OCI-LY1 (cell line): ENCODE results near the gene COL21A1.

Experiments used
- H2AFZ ChIP-seq: fragments of 200-600 bp; sonication (generic), shearing (Covaris generic); 2 replicates; pipeline ENCODE4 v1.6.0; 2014; ENCODE audit warnings: antibody characterized with exemption, mild to moderate bottlenecking, low read length
- H3F3A ChIP-seq: fragments of 200-600 bp; sonication (generic), shearing (Covaris generic); 2 replicates; pipeline ENCODE4 v1.6.0; 2014; ENCODE audit warnings: mild to moderate bottlenecking, antibody characterized with exemption, low read length, moderate library complexity; ENCODE audit not compliant: insufficient read depth
- H3K27ac ChIP-seq: fragments of 200-600 bp; sonication (generic); 2 replicates; pipeline ENCODE4 v1.5.1; 2014; ENCODE audit warnings: low read length, mixed run types, mild to moderate bottlenecking, low read depth; ENCODE audit not compliant: poor library complexity, severe bottlenecking
- H3K27me3 ChIP-seq: fragments of 200-600 bp; sonication (generic); 2 replicates; pipeline ENCODE4 v1.6.0; 2014; ENCODE audit warnings: antibody characterized with exemption, mild to moderate bottlenecking, low read length, moderate library complexity; ENCODE audit not compliant: insufficient read depth
- H3K36me3 ChIP-seq: fragments of 200-600 bp; sonication (generic); 2 replicates; pipeline ENCODE4 v1.6.1; 2014; ENCODE audit warnings: mild to moderate bottlenecking, antibody characterized with exemption, low read length, moderate library complexity, mixed read lengths; ENCODE audit not compliant: insufficient read depth
- H3K4me1 ChIP-seq: fragments of 200-600 bp; sonication (generic); 2 replicates; pipeline ENCODE4 v1.5.1; 2014; ENCODE audit warnings: mild to moderate bottlenecking, low read length, moderate library complexity; ENCODE audit not compliant: insufficient read depth, severe bottlenecking
- H3K4me2 ChIP-seq: fragments of 200-600 bp; sonication (generic), shearing (Covaris generic); 2 replicates; pipeline ENCODE4 v1.6.1; 2014; ENCODE audit warnings: low read length
- H3K4me3 ChIP-seq: fragments of 200-600 bp; sonication (generic); 2 replicates; pipeline ENCODE4 v1.5.1; 2014; ENCODE audit warnings: low read length, low read depth, mild to moderate bottlenecking, mixed read lengths; ENCODE audit not compliant: poor library complexity, severe bottlenecking
- H3K79me2 ChIP-seq: fragments of 200-600 bp; shearing (Covaris generic); 2 replicates; pipeline ENCODE4 v1.6.1; 2016; ENCODE audit warnings: mixed run types, low read length, mixed read lengths; ENCODE audit not compliant: insufficient read depth
- H3K9ac ChIP-seq: fragments of 200-600 bp; sonication (generic), shearing (Covaris generic); 2 replicates; pipeline ENCODE4 v1.6.1; 2014; ENCODE audit warnings: mild to moderate bottlenecking, low read length, mixed read lengths
- H3K9me2 ChIP-seq: fragments of 200-600 bp; sonication (generic), shearing (Covaris generic); 2 replicates; pipeline ENCODE4 v1.6.1; 2014; ENCODE audit warnings: low read depth, mild to moderate bottlenecking, low read length, mixed read lengths
- H3K9me3 ChIP-seq: fragments of 200-600 bp; shearing (Covaris generic); 2 replicates; pipeline ENCODE4 v1.6.1; 2014; ENCODE audit warnings: low read length, mixed read lengths
- H4K20me1 ChIP-seq: fragments of 200-600 bp; sonication (generic), shearing (Covaris generic); 2 replicates; pipeline ENCODE4 v1.6.0; 2016; ENCODE audit warnings: mild to moderate bottlenecking, low read length; ENCODE audit not compliant: insufficient read depth
- CTCF ChIP-seq: fragments of 200-600 bp; sonication (generic), shearing (Covaris generic); IDR thresholded peaks from 2 replicates; pipeline ENCODE4 v1.5.1; 2017; ENCODE audit warnings: mild to moderate bottlenecking, antibody characterized with exemption, low read length, moderate library complexity, mixed read lengths
- EZH2 ChIP-seq: fragments of 200-600 bp; sonication (generic), shearing (Covaris generic); IDR thresholded peaks from 2 replicates; pipeline ENCODE4 v1.8.0; 2017; ENCODE audit warnings: borderline replicate concordance, mixed run types, mild to moderate bottlenecking, antibody characterized with exemption, low read length, moderate library complexity, mixed read lengths

Gene COL21A1

GRCh38 chr6:56246881-56247653, at the start of gene COL21A1:
TSS of gene COL21A1 (minus strand) at chr6:56247580. CDS start at chr6:56182618, 64,962 bp downstream.
- no peaks in the 10 kb centered on the region for H3K79me2 ChIP-seq
- H3K9me3 ChIP-seq = no peaks in the 10 kb centered on the region
- H3K4me3 ChIP-seq = no peak within 1 kb of the TSS
- no peak within 1 kb of the TSS for H3K4me2 ChIP-seq
- H3K9me2 ChIP-seq = no peaks in the 10 kb centered on the region
- no peaks in the 10 kb centered on the region for H3F3A ChIP-seq
- H3K36me3 ChIP-seq = no peaks in the 10 kb centered on the region
- H3K27ac ChIP-seq = no peak within 1 kb of the TSS
- no peaks in the 10 kb centered on the region for H4K20me1 ChIP-seq
- no peak within 1 kb of the TSS for H3K9ac ChIP-seq
- no peak for TF ChIP-seq EZH2
- no peak for TF ChIP-seq CTCF
- no peak within 1 kb of the TSS for H2AFZ ChIP-seq
- H3K27me3 ChIP-seq = no peaks in the 10 kb centered on the region
- no peaks in the 10 kb centered on the region for H3K4me1 ChIP-seq

DNA sequence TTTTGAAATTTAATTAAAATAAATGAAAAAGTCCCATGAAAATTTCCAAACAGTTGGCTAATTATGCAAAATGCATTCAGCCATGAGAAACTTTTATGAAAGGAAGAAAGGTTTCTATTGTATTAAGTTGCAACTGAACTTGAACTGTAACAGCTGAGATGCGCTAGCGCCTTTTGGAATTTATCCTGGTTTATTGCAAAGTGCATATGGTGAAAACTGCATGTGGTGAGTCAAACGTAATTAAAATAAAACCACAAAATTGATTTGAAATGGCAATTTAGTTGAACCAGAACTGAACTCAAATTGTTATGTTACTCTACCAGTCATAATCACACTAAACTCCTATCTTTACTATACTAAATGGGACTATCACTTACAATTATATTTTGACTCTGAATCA, 46.4 kb upstream of the COL21A1 start:
- H3K27me3 ChIP-seq = no peaks in the 10 kb centered on the region
- H3F3A ChIP-seq = no peaks in the 10 kb centered on the region
- H3K27ac ChIP-seq = no peak overlapping the region
- H3K9me3 ChIP-seq = no peaks in the 10 kb centered on the region
- TF ChIP-seq CTCF = no peak
- no peak for TF ChIP-seq EZH2
- H3K9ac ChIP-seq = no peak overlapping the region
- H3K4me3 ChIP-seq = no peak overlapping the region
- no peak overlapping the region for H3K4me2 ChIP-seq
- no peaks in the 10 kb centered on the region for H3K9me2 ChIP-seq
- no peaks in the 10 kb centered on the region for H3K79me2 ChIP-seq
- H3K36me3 ChIP-seq = no peaks in the 10 kb centered on the region
- H4K20me1 ChIP-seq = no peaks in the 10 kb centered on the region
- no peaks in the 10 kb centered on the region for H3K4me1 ChIP-seq
- H2AFZ ChIP-seq = no peak overlapping the region

DNA sequence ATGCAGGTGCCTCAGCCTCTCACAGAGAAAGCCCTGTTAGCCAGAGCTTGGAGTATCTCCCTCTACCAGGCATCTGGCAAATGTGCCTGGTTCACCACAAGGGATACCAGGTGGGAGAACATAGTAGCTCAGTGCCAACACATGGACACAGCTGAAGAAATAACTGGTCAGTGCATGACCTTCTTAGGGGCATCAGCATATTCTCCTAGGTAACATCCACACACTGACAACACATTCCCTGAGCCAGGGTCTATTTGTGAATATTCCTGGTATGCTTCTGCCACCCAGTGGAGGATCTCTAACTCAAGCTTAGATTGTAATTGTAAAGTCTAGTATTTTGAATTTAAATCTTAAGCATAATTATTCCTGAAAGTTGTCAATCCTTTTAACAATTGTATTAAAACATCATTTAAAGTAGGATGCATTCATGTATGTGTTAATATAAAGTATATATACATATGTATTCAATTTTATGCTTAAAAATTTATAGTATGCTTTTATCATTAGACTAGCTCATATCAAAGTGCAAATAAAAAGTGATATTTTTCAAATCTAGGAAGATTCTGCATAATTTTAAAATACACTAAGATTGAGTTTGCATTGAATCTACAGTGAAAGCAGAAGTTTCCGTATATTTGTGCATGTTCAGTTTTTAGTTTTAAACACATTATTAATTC, 45.3 kb upstream of the COL21A1 start:
- Histone ChIP-seq H3K4me3 (no peak overlapping the region), H3K27ac (no peak overlapping the region), H3K4me1 (no peaks in the 10 kb centered on the region), H3K9ac (no peak overlapping the region), H3K4me2 (no peak overlapping the region), H3K9me3 (no peaks in the 10 kb centered on the region), H3F3A (no peaks in the 10 kb centered on the region), H3K36me3 (no peaks in the 10 kb centered on the region), H2AFZ (no peak overlapping the region), H4K20me1 (no peaks in the 10 kb centered on the region), H3K9me2 (no peaks in the 10 kb centered on the region), H3K27me3 (no peaks in the 10 kb centered on the region), H3K79me2 (no peaks in the 10 kb centered on the region)
- no peak for TF ChIP-seq EZH2
- peak; percentile 26; the same call in 1 of the 2 replicates for TF ChIP-seq CTCF
